ENCODE measurements around the gene TBC1D9.
A peak's percentile ranks its signal among the peaks of the same experiment; 100 is the strongest.

TBC1D9 gene

DNA sequence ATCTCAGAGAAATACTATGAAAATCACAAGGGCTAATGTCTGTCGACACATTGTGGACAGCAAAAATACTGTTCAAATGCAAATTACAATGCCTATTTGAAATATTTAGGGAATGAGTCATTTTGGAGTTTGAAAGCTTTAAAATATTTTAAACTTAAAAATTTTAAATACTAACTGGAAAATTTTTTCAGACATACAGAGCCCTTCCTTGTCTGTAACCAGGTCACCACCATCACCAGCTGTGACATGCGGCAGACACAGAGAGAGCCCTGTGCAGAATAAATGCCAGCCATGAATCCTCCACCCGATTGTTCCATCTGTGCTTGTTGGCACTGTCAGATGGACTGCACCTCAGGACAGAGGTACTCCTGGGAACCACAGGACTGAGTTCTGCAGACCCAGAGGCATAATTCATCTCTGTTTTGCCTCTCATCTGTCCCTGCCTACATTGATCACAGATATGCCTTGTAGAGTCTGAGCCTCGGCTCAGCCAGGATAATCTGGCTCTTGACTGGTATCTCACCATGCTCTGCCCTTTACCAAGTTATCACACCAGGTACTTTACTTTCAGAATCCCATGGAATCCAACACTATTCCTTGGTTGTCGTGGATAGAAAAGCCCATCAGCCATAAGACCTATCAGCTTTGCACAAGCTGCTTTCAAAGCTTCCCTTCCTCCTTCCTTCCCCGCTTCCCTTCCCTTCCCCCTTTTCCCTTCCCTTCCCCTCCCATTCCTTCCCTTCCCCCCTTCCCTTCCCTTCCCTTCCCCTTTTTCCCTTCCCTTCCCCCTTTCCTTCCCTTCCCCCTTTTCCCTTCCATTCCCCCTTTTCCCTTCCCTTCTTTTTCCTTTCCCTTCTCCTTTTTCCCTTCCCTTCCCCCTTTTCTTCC lies 67.2 kb downstream of the TBC1D9 start:
- no peak for DNase-seq

DNA sequence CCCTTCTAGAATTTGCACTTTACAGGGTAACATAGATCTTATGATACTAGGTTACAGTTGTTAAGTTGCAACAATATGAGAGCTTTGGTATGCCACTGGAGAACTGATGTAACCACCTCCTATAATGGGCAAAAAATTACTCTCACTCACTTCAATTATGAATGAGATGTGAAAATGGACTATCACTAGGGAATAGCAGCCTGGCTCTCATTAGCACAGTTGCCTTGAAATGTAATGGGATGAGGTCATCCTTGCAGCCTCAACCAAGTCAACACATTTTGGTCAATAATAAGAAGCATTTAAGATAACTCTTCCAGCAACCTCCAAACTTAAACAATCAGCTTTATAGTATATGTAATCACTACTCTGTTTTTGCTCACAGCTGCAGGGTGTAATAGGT lies 69.4 kb downstream of the TBC1D9 start:
- no peak for DNase-seq

GRCh38 chr4:140684314-140684713 lies 71.9 kb downstream of the TBC1D9 start:
- DNase-seq: no peak

DNA sequence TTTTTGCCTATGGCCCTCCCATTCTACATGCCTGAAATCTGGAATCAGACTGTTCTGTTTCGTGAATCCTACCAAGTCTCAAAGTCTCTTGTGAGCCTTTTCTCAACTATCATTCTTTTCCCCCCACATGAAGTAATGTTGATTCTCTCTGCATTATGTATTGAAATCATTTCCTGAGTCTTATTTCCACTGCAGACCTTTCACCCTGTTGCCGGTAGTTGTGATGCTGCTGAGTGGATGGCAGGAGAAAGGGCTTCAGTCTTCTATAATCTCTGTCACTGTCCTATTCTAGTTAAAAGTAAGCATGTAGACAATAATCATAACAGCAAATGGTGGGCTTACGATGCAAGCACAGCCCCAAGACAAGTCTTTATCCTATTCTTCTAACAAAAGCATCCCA lies 75.0 kb downstream of the TBC1D9 start:
- no peak for DNase-seq

DNA sequence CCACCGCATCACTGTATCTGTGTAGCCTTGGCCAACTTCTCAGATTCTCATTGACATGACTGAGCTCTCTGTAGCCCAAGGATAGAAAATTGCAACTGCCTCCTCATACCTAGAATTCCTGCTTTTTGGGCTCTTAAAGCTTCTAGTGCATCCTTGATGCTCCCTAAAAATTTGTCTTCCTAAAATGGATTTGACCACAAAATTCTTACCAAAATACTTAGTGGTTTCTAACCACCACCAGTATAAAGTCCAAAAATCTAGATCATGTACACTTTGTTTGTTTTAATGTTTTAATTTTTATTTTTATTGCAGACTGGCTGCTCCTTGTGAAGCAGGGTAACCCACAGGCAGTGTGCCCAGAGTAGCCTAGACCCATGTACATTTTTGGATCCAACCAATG lies 75.5 kb downstream of the TBC1D9 start:
- DNase-seq: no peak

DNA sequence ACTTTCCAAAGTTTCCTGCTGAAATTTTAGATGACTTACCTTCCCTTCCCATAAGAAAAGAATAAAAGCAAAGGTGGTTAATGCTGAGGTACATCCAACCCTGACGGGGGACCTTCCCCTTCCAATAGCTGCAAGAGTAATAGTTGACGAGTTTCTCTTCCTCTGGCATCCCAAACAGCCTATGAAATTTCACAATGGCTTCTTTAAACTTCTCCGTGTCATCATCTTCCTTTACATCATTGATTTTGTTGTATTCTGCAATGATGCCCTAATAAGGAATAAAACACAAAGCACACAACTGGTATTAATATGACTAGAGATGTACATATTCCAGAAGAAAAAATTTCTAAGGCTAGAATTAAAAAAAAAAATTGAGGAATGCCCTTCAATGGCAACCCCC lies 76.6 kb downstream of the TBC1D9 start:
- no peak for DNase-seq

- no peak for DNase-seq
Observed at GRCh38 chr4:140675599-140676231, 80.5 kb downstream of the TBC1D9 start.

- DNase-seq: peak; percentile 2
Observed at GRCh38 chr4:140673729-140674128, 82.5 kb downstream of the TBC1D9 start.

DNA sequence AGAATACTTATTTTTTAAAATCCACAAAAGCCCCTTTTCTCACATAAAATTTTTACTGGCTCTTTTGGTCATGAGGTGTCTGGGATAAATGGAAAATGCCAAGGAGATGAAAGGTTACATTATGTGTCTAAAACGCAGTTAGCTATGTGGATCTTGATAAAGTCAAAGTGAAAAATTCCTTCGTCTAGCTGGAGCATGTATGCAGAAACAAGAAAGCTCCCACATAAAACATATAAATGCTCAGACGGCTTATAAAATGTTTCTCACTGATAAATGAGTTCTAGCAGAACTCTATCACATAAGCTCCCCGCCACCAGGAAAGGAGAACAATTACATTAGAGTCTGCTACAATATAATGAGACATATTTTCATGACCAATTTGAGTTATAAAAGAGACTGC lies 83.8 kb downstream of the TBC1D9 start:
- DNase-seq: no peak

DNA sequence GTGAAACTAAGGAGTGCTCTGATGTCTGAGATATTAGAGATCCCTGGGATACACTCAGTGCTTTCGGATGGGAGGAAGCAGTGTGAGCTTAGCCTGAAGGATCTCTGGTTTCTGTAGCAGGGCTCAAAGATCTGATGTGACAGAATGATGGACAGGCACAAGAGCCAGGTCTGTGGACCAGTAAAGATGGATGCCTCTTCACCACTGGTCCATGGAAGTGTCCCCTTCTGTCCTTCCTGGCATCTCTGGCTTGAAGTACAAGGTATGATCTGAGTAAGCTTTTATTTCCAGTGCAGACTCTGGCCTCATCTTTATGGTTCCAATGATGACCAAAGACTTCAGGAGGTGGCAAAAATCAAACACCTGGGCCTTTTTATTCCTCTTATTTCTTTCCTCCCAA lies 88.1 kb downstream of the TBC1D9 start:
- no peak for DNase-seq

- DNase-seq: no peak
Observed at GRCh38 chr4:140666889-140667614, 89.1 kb downstream of the TBC1D9 start.

DNA sequence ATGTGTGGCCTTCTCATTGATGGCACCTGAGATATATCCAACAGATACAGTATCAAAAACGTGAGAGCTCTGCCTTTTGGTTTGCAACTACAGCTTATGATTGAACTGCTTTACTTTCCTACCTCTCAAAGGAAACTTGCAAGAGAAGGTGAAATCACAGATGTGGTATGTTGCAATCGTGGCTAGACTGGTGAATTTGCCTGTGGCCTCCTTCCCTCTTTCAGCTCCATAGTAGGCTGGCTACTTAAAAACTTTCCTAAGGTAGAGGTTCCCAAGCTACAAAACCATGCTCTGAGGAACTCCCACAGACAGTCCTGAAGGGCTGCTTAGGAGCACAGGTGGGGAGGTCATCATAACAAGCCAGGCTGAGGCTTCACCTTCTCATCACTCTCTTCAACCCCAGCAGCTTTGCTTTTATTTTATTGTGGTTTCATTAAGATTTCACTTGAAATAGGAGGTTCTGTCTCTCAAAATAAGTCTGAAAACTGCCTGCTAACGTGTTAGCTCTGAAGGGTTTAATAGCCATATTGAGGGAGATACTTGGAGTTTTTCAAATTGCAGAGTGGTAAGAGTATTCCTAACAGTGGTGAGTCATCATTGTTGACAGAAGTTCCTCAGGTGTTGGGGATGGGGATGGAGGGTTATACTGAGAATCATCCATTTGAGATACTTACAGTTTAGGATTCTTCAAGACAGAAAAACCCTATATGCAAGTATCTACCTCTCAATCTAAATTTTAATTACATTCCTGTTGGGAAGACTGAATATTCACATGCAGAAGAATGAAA lies 93.9 kb downstream of the TBC1D9 start:
- no peak for DNase-seq

DNA sequence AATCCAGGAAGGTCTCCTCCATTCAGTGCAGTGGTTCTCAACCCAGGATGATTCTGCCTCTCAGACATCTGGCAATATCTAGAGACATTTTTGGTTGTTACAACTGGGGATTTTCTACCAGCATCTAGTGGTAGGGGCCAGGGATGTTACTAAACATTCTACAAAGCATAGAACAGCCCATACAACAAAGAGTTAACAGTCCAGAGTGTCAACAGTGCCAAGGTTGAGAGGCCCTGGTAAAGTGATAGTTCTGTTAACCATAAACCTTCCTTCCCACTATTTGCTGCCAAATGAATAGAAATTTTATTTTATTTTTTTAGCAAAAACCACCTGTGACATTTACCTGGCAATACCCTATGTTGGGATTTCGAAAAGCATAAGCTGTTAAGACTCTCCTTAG lies 94.6 kb downstream of the TBC1D9 start:
- no peak for DNase-seq

DNA sequence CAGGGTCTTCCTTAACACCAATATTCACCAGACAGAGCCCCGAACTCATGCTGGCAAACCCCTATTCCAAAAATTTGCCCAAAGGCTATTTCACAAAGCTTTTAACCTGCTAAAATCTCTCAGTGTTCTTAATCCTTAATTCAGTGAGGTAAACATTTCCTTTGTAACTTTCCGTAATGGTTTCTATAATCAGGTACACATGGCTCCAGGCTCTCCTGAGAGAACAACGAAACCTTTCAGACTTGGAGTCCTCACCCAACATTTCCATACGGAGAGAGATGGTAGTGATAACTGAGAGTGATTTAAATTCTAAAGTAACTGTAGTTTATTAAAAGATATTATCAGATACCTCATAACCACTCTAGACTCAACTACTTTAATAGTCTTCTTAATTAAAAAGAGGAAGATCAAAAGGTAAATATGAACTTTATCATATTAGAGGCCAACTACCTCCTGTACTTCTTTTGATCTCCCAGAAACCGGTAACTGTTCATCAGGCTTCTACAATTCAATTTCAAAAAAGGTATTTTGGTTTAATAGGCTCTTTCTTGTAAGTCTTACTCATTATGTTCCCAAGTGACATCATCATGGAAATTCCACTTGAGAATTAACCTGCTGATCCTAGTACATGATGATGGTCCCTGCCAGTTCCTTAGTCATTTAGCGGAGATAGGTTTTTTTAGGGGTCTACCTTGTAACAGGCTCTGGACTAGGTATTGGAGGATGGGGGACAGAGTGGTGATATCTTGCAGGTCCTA lies 96.1 kb downstream of the TBC1D9 start:
- DNase-seq: no peak

DNA sequence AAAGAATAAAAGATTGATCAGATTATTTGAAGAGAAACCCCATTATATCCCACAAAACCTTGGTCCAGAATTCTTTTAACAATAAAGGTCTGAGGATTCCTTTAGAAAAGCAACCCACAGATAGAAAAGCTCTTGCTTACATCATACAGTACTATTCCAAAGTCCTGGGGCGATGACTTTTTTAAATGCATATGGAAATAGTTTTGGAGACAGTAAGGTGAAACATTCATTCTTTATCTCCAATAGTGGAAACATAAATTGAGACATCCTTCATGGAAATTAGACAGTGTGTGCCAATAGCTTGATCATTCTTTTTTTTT lies 101.7 kb downstream of the TBC1D9 start:
- DNase-seq: no peak

GRCh38 chr4:140653718-140654494 lies 102.3 kb downstream of the TBC1D9 start:
- DNase-seq: no peak

- no peak for DNase-seq
Observed at GRCh38 chr4:140652601-140653000, 103.6 kb downstream of the TBC1D9 start.

- no peak for DNase-seq
Observed at GRCh38 chr4:140648716-140649308, 107.4 kb downstream of the TBC1D9 start.

- no peak for DNase-seq
Observed at GRCh38 chr4:140645614-140646412, 110.4 kb downstream of the TBC1D9 start.

DNA sequence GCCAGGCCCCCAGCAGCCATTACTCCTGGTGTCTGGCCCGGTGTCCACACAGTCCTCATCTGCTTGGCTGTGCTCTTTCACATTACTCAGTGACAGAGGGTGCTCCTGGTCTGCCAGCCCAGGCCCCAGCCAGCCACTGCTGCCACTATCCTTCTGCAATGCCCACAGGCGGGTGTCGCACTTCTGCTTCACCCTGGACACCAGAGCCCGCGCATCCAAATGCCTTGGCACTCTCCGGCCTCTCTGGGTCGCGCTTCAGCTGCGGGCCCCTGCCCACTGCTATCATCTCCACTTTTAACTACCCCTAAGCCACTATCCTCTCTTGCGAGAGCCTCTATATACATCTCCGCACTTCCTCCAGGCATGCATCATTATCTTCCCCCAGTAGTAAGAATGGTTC lies 111.0 kb downstream of the TBC1D9 start:
- no peak for DNase-seq

Measured in NCI-H2171 (cell line).